NCI-H774 (cell line): ENCODE results near the gene ACSS1.

Source experiments
- DNase-seq: peaks from one replicate; lab custom pipeline; 2025; lab: John Stamatoyannopoulos, UW

ACSS1 gene

DNA sequence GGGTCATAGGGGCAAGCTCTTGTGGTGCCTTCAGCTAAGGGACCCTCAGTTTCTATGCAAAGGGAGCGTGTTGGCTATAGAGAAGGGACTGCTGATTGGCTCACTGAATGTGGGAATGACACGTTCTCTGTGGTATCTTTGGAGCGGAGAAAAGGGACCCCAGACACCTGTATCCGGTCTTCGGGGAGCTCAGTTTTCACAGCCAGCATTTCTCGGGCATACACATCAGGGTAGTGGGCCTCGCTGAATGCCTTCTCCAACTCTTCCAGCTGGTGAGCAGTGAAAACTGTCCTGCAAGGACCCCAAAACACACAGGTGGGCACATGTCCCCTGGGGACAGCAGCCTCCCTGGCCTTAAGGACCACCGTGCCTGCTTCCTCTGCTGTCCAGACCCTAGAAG is 20.7 kb upstream of the ACSS1 start:
- DNase-seq: no peak

GRCh38 chr20:25077610-25078169 is 19.8 kb upstream of the ACSS1 start:
- DNase-seq: no peak

- peak; percentile 19 for DNase-seq
These were observed 19.0 kb upstream of the ACSS1 start for GRCh38 chr20:25076731-25077609.

- DNase-seq: no peak
These were observed 18.3 kb upstream of the ACSS1 start for GRCh38 chr20:25076201-25076600.

DNA sequence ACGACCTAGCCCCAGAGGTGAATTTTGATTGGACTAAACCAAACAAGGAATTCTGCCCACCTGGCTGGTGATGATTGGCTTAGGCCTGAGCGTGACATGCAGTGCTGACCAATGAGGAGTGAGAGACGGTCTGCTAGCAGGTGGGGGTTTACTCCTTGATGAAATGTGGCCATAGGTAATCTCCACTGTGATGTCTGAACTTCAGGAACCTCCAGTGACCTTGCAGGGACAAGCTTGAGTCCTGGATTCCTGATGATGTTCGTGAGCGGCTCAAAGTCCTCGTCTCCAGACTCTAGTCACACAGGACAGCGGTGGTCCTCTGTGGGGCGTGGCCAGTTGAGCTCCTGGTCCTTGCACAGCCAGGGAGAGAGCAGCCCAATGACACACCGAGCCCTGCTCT is 15.6 kb upstream of the ACSS1 start:
- DNase-seq: no peak

- no peak for DNase-seq
These were observed 14.4 kb upstream of the ACSS1 start for GRCh38 chr20:25072226-25072811.

DNA sequence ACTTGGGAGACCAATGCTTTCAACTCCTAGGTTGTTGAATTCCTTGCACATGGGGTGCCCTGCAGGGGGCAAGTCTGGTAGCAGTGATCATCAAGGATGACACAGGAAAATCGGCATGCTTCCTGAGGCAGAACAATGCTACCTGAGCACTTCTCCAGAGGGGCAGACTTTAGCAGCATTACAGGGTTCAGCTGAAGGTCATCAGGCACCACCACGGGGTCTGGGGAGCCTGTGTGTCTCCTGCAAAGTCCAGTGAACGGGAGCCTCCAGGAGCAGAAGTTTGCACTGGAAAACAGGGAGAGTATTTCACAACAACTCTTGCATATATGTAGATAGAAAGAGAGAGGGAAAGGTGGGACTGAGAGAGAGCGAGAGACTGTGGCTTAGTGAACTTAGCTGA is 13.8 kb upstream of the ACSS1 start:
- DNase-seq: no peak

- DNase-seq: no peak
These were observed 13.0 kb upstream of the ACSS1 start for GRCh38 chr20:25070821-25071473.

- DNase-seq: no peak
These were observed 9.4 kb upstream of the ACSS1 start for GRCh38 chr20:25067102-25067987.

DNA sequence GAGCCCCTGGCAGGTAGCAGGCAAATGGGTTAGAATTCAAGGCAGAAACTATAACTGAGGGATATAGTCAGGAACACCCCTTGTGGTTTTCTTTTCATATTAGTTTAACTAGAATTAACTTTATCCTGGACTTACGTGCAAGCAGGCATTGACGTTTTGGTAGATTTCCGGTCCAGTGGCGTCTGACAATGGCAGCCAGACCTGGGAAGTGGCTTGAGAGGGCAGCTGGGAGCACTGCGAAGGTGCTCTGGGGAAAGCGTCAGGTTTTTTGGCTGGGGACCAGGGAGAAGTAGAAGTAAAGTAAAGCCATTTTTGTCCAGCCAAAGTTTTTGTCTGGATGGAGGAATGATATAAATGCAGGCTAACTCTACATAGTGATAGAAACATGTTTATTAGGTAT is 8.4 kb upstream of the ACSS1 start:
- DNase-seq: peak; percentile 35

GRCh38 chr20:25065625-25066338 is 7.8 kb upstream of the ACSS1 start:
- no peak for DNase-seq

DNA sequence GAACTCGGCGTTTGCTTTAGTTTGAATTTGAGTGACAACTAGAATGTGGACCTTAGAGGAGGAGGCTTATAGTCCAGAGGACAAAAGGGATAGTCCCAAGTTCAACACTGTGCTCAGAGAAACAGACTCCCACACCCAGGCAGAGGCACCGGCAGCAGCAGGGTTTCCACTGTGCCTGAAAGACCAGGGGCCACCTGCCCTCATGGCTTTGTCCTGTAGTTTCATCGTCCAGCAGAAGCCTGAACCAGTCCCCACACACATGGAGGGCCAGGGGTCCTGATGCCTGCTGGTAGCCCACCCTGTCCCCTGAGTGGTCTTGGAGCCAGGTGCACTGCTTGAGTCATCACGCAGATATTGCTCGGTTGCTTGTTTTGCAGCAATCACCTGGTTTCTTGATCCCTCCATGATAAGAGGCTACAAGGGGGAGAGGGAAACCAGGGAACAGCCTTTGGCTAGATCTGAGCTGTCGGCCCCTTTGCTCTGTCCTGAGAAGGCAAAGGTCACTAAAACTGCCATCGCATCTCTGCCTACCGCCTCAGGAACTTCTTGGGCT is 7.2 kb upstream of the ACSS1 start:
- no peak for DNase-seq

- no peak for DNase-seq
These were observed 6.7 kb upstream of the ACSS1 start for GRCh38 chr20:25064561-25065071.

DNA sequence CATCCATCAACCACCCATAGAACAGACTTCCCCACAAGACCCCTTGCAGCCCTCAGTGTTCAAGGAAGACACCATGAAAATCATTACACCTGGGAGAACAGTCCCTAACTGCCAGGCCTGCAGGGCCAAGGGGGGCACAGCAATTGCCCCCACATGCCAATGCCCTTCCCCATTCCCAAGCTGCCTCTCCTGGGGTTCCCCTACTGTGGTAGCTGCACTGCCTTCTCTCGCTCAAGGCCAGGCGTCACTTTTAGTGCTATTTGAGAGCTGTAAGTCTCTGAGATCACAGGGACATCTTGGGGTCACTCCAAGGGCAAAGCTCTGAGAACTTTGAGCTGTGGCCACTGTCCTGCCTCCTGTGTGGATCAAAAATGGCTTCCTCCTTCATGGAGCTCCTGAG is 6.0 kb upstream of the ACSS1 start:
- no peak for DNase-seq

GRCh38 chr20:25063546-25063945 is 5.6 kb upstream of the ACSS1 start:
- no peak for DNase-seq

DNA sequence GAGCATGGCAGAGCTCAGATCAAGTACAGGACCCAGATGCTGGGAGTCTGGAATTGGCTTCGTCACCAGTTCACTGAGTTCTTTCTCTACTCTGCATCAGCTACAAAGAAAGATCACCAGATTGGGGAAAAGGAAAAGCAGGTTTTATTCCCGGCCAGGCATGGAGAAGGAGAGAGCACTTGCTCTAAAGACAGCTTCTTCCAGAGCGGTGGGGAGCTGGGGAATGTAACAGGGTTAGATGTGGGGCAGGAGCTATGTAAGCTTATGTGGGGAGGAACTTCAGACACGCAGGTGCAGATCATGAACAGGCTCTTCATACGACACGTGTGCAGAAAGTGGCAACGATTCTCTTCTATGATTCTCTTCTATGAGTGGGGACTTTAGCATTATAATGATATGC is 4.9 kb upstream of the ACSS1 start:
- DNase-seq: no peak

- no peak for DNase-seq
These were observed 4.0 kb upstream of the ACSS1 start for GRCh38 chr20:25061821-25062530.

DNA sequence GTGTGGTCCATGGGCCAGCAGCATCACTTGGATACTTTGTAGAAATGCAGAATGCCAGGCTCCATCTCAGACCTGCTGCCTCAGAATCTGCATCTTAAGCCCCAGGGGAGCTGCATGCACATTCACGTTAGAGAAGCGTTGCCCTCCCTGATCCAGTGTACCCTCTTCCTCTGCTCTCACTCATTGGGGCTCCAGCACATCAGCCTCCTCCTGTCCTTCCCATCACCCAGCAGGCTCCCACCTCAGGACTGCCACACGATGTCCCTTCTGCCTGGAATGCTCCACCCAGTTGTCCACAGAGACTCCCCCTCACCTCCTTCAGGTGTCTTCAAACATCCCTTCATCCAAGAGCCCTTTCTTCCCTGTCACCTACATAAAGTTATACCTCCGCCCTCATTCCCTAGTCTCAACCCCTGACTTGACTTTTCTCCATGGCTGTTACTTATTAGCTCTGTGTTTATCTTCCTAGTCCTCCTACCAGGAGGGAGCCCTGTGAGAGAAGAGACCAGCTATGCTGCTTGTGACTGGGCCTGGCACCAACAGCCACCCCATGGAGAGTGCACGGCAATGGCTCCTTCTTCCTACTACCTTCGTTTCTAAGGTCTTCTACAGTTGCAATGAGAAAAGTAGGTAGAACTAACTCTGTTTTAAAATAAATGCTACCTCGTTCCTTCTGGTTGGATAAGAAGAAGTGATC is 3.3 kb upstream of the ACSS1 start:
- no peak for DNase-seq

DNA sequence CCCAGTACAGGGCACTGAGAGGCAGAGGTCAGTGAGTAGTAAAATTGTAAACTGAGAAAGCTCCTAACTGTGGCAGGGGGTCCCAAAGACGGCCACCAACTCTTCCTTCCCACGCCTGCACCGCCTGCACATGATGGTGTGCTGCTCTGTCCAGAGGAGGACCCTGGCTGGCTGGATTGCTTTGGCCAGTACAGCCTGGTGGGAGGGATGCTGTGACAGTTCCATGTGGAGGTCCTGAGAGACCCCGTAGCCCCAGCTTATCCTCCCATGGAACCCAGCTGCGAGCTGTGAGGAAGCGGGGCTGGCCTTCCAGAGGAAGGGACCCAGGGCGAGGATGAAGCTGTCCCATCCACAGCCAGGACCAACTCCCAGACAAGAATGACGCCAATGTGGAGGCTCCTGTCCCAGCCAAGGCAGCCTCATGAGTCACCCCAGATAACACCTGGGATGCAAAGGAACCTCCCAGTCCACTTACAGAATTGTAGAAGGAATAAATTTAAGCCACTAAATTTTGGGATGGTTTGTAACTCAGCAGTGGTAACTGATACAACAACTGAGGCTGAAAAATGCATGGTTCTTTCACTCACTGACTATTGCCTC is 2.0 kb upstream of the ACSS1 start:
- no peak for DNase-seq
